ENCODE measurements around the gene CMBL.
"Not testable (repeated sequence)": the region's sequence is repeated elsewhere in the genome, so short reads cannot be mapped to it uniquely, and the experiment has no call there.

Gene CMBL

DNA sequence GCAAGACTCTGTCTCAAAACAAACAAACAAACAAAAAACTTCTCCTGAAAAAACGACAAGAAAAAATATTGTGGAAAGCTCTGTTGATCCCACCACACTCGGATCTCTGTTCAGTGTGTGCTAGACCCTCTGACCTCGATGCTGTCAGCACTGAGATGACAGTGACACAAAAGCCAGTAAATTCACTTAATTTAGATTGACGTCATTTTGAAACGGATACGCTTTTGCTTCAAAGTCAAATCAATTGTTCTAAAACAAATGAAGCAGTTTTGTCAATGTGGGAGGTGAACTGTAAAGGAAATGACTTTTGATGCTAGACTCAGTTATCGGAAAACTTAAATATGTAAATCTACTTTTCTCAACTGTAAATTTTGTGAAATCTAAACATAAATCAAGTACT, 31.0 kb downstream of the CMBL start:
- no peak overlapping the region for H3K4me3 ChIP-seq
- no peaks in the 10 kb centered on the region for H3K4me1 ChIP-seq
- no peaks in the 10 kb centered on the region for H3K9me3 ChIP-seq
- no peak overlapping the region for H3K27ac ChIP-seq
- intact Hi-C loops (cut with DNase I; ENCODE audit: low total_unique reads): no loop called here
- TF ChIP-seq, protein P1, sequence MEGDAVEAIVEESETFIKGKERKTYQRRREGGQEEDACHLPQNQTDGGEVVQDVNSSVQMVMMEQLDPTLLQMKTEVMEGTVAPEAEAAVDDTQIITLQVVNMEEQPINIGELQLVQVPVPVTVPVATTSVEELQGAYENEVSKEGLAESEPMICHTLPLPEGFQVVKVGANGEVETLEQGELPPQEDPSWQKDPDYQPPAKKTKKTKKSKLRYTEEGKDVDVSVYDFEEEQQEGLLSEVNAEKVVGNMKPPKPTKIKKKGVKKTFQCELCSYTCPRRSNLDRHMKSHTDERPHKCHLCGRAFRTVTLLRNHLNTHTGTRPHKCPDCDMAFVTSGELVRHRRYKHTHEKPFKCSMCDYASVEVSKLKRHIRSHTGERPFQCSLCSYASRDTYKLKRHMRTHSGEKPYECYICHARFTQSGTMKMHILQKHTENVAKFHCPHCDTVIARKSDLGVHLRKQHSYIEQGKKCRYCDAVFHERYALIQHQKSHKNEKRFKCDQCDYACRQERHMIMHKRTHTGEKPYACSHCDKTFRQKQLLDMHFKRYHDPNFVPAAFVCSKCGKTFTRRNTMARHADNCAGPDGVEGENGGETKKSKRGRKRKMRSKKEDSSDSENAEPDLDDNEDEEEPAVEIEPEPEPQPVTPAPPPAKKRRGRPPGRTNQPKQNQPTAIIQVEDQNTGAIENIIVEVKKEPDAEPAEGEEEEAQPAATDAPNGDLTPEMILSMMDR (IDR thresholded peaks at IDR 0.05): no peak
- DNase-seq: no peak
- no peaks in the 10 kb centered on the region for H3K27me3 ChIP-seq
- peaks cover 0 to 31% (median 10%) of the 10 kb centered on the region in 3 donors for H3K36me3 ChIP-seq

DNA sequence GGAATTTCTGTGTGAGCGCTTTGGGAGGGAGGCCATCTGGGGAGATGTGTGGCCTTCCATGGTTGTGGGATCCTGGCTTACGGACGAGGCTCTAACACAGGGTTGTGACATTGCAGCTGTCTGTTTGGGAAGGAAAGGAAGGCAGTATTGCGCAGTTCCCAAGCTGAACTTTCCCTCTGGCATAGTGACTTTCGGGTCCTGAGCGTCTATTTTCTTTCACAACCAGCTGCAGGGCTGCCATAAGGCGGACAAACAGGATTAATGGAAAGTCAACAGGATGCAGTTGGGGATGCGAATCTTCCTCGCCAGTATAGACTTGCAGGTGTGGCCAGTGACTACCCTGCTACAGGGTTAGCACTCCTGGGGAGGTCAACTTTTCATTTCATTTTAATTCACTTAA, 31.7 kb downstream of the CMBL start:
- intact Hi-C loops (cut with DNase I; ENCODE audit: low total_unique reads): no loop called here
- H3K27me3 ChIP-seq: no peaks in the 10 kb centered on the region
- no peak for DNase-seq
- no peak overlapping the region for H3K4me3 ChIP-seq
- H3K27ac ChIP-seq: no peak overlapping the region
- TF ChIP-seq, protein P1 (IDR thresholded peaks at IDR 0.05): no peak
- H3K4me1 ChIP-seq: no peaks in the 10 kb centered on the region
- H3K36me3 ChIP-seq: peaks cover 0 to 24% (median 10%) of the 10 kb centered on the region in 3 donors
- H3K9me3 ChIP-seq: no peaks in the 10 kb centered on the region

DNA sequence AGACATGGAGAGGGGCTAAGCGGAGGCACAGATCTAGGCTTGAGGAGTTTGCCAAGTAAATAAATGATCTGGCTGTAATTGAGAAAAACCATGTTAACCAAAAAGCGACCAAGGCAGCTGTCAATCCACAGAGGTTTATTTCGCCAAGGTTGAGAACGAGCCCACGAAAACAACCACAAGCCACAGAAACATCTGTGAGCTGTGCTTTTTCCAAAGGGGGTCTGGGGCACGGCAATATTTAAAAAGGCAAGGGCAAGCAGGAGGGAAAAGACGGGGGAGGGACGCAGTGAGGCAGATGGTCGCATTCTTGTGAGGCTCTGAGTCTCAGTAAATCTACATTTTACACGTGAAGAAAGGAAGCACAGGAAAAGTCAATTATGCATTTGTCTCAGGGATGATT, 32.2 kb downstream of the CMBL start:
- H3K9me3 ChIP-seq: no peaks in the 10 kb centered on the region
- intact Hi-C loops (cut with DNase I; ENCODE audit: low total_unique reads): no loop called here
- DNase-seq: no peak
- no peaks in the 10 kb centered on the region for H3K4me1 ChIP-seq
- no peaks in the 10 kb centered on the region for H3K27me3 ChIP-seq
- TF ChIP-seq, protein P1 (IDR thresholded peaks at IDR 0.05): no peak
- peaks cover 0 to 19% (median 10%) of the 10 kb centered on the region in 3 donors for H3K36me3 ChIP-seq
- no peak overlapping the region for H3K27ac ChIP-seq
- H3K4me3 ChIP-seq: no peak overlapping the region

DNA sequence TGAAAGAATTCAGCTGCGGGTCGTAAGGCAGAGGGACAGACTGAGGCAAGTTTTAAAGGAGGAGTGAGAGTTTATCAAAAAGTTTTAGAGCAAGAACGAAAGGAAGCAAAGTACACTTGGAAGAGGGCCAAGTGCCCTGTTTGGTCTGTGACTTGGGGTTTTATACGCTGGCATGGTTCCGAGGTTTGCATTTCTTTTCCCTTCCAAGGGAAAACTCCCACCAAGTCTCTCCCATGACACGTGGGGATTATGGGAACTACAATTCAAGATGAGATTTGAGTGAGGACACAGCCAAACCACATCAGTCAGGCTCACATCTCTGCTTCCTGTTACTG, 34.9 kb downstream of the CMBL start:
- H3K27ac ChIP-seq; H3K4me1 ChIP-seq; H3K27me3 ChIP-seq; H3K36me3 ChIP-seq; DNase-seq; intact Hi-C loops (cut with DNase I; ENCODE audit: low total_unique reads); H3K9me3 ChIP-seq; H3K4me3 ChIP-seq: not testable (repeated sequence)

DNA sequence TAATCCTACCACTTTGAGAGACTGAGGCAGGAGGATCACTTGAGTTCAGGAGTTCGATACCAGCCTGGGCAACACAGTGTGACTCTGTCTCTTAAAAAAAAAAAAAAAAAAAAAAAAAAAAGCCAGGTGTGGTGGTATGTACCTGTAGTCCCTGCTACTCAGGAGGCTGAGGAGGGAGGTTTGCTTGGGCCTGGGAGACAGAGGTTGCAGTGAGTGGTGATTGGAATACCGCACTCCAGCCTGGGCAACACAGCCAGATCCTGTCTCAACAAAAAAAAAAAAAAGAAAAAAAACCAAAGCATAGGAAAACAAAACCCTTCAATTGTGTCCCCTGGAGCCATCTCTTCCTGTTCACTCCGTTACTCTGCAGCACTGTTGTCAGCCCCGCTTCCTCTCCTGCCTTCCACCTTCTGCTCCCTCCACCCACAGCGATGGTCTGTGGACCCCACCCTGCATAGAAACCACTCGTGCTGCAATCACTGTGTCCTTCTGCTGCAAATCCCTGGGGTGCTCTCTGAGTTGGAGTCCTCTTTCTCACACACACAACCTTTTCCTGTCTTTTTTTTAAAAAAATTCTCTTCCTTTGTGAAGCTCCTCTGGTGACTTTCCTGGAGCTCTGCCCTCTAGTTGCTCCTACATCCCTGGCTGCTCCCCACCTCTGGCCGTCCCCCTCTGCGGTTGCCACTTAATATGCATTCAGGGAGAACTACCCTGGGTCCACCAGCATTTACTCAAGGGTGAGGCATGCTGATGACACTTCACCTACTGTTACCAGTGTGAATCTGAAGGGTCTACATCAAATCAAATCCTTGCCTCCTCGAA, 35.4 kb downstream of the CMBL start:
- TF ChIP-seq, protein P1 (IDR thresholded peaks at IDR 0.05): no peak

DNA sequence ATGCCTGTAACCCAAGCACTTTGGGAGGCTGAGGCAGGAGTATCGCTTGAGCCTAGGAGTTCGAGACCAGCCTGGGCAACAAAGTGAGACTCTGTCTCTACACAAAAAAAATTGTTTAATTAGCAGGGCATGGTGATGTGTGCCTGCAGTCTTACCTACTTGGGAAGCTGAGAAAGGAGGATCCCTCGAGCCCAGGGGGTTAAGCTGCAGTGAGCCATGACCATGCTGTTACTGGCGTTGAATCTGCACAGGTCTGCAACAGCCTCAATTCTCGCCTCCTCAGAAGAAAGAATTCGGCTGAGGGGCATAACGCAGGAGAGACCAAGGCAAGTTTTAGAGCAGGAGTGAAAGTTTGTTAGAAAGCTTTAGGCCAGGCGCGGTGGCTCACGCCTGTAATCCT, 39.6 kb downstream of the CMBL start:
- Histone ChIP-seq H3K27ac (no peak overlapping the region), H3K4me3 (no peak overlapping the region), H3K9me3 (no peaks in the 10 kb centered on the region), H3K4me1 (no peaks in the 10 kb centered on the region), H3K36me3 (peaks cover 20 to 30% (median 26%) of the 10 kb centered on the region in 3 donors), H3K27me3 (no peaks in the 10 kb centered on the region)
- TF ChIP-seq, protein P1 (IDR thresholded peaks at IDR 0.05): no peak
- DNase-seq: no peak
- intact Hi-C loops (cut with DNase I; ENCODE audit: low total_unique reads): no loop called here

More for the DNA sequence above, 35.4 kb downstream of the CMBL start:
- Histone ChIP-seq H3K4me1 (no peaks in the 10 kb centered on the region), H3K4me3 (no peak overlapping the region), H3K36me3 (no peaks in the 10 kb centered on the region), H3K27me3 (no peaks in the 10 kb centered on the region), H3K9me3 (no peaks in the 10 kb centered on the region), H3K27ac (no peak overlapping the region)
- no peak for DNase-seq
- intact Hi-C loops (cut with DNase I; ENCODE audit: low total_unique reads): no loop called here

All from tibial artery (tissue), 4 donors.